Loucy (cell line): ENCODE data around the gene MAN1B1.

Experiments
- EZH2phosphoT487 ChIP-seq: fragments of 200-600 bp; IDR thresholded peaks from 2 replicates; pipeline ENCODE4 v1.6.1; 2018; ENCODE audit warnings: antibody characterized with exemption, mild to moderate bottlenecking, moderate library complexity, borderline replicate concordance
- TF ChIP-seq, protein P1 (sequence below): fragments of 200-600 bp; sonication (generic); conservative IDR thresholded peaks from 2 replicates; pipeline ENCODE4 v1.5.1; 2014; ENCODE audit warnings: mild to moderate bottlenecking, antibody characterized with exemption, low read length

- TF ChIP-seq, protein P1, sequence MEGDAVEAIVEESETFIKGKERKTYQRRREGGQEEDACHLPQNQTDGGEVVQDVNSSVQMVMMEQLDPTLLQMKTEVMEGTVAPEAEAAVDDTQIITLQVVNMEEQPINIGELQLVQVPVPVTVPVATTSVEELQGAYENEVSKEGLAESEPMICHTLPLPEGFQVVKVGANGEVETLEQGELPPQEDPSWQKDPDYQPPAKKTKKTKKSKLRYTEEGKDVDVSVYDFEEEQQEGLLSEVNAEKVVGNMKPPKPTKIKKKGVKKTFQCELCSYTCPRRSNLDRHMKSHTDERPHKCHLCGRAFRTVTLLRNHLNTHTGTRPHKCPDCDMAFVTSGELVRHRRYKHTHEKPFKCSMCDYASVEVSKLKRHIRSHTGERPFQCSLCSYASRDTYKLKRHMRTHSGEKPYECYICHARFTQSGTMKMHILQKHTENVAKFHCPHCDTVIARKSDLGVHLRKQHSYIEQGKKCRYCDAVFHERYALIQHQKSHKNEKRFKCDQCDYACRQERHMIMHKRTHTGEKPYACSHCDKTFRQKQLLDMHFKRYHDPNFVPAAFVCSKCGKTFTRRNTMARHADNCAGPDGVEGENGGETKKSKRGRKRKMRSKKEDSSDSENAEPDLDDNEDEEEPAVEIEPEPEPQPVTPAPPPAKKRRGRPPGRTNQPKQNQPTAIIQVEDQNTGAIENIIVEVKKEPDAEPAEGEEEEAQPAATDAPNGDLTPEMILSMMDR, result no peak
- TF ChIP-seq EZH2phosphoT487, result no peak
Measured at GRCh38 chr9:137080260-137081122, 6.3 kb upstream of the MAN1B1 start.
